Mesodermal cell (in vitro differentiated cells): Measurements from ENCODE around the gene ERGIC2. TPM values are rescaled to one million over a fixed set of nuclear protein-coding genes. Genes with fewer than 3 reads are reported as not detected.
A peak's percentile ranks its signal among the peaks of the same experiment; 100 is the strongest.

ENCODE experiments used
- H3K27ac ChIP-seq: 2 replicates; pipeline ENCODE4 v1.7.0; 2013; ENCODE audit warnings: mild to moderate bottlenecking, low read depth, low read length, moderate library complexity; ENCODE audit not compliant: severe bottlenecking
- H3K36me3 ChIP-seq: 2 replicates; pipeline ENCODE4 v1.7.1; 2013; ENCODE audit warnings: mild to moderate bottlenecking, low read length, moderate library complexity; ENCODE audit not compliant: control insufficient read depth, insufficient read depth
- H3K4me1 ChIP-seq: one replicate; pipeline ENCODE4 v1.7.1; 2013; ENCODE audit warnings: mild to moderate bottlenecking, low read length; ENCODE audit not compliant: insufficient read depth, control insufficient read depth, poor library complexity, severe bottlenecking
- H3K4me3 ChIP-seq: 2 replicates; pipeline ENCODE4 v1.7.0; 2013; ENCODE audit warnings: low read length, control low read depth, mild to moderate bottlenecking; ENCODE audit not compliant: insufficient read depth, poor library complexity, severe bottlenecking; ENCODE audit errors: extremely low read depth
- H3K9me3 ChIP-seq: 2 replicates; pipeline ENCODE4 v1.7.1; 2013; ENCODE audit warnings: mild to moderate bottlenecking, low read length, moderate library complexity; ENCODE audit not compliant: control insufficient read depth
- WGBS, 2 experiments: methylation state at CpG; one replicate each; pipeline ENCODE4 v1.1.5; 2013; ENCODE audit warnings: missing lambda C conversion rate in 2 of 2; ENCODE audit not compliant: insufficient coverage in 2 of 2; 5-methylcytosine and 5-hydroxymethylcytosine counted together
- polyA plus RNA-seq, 2 experiments: library from polyadenylated mRNA; stranded (reverse); fragments of 50-300 nt; gene quantifications; one replicate each; pipeline ENCODE4 v1.2.3, GENCODE V29; 2013

The ERGIC2 gene
- polyA plus RNA-seq (2013, experiment 1 of 2), result 71.8 TPM
- polyA plus RNA-seq (2013, experiment 2 of 2), result 77.6 TPM

- WGBS, 2 experiments, result 1% methylated on average over 48 to 51 of the region's 55 CpGs
- H3K4me1 ChIP-seq, result peaks cover 3% of the 10 kb centered on the region
- H3K27ac ChIP-seq, result peak within 1 kb of the TSS; percentile 96
- peaks cover 13% of the 10 kb centered on the region for H3K36me3 ChIP-seq
- H3K4me3 ChIP-seq, result peak within 1 kb of the TSS; percentile 97
- H3K9me3 ChIP-seq, result no peaks in the 10 kb centered on the region
These were observed at the start of gene ERGIC2 for GRCh38 chr12:29380536-29381523. Gene ERGIC2, minus strand, starts transcription at chr12:29381172. Its CDS starts 9,539 bp downstream, at chr12:29371633.

GRCh38 chr12:29430716-29431044 lies 49.7 kb upstream of the ERGIC2 start:
- no peak overlapping the region for H3K4me3 ChIP-seq
- no peaks in the 10 kb centered on the region for H3K36me3 ChIP-seq
- H3K4me1 ChIP-seq, result no peaks in the 10 kb centered on the region
- no CpG with 5 or more reads among the region's 2 CpGs for WGBS, 2 experiments
- no peaks in the 10 kb centered on the region for H3K9me3 ChIP-seq
- no peak overlapping the region for H3K27ac ChIP-seq

- no peak overlapping the region for H3K27ac ChIP-seq
- H3K4me1 ChIP-seq, result no peaks in the 10 kb centered on the region
- H3K9me3 ChIP-seq, result no peaks in the 10 kb centered on the region
- no peaks in the 10 kb centered on the region for H3K36me3 ChIP-seq
- 86 to 90% methylated on average over 2 of the region's 3 CpGs for WGBS, 2 experiments
- H3K4me3 ChIP-seq, result no peak overlapping the region
These were observed 49.2 kb upstream of the ERGIC2 start for GRCh38 chr12:29429999-29430715.

GRCh38 chr12:29428633-29429032 lies 47.7 kb upstream of the ERGIC2 start:
- no peaks in the 10 kb centered on the region for H3K9me3 ChIP-seq
- no peak overlapping the region for H3K27ac ChIP-seq
- no peak overlapping the region for H3K4me3 ChIP-seq
- no peaks in the 10 kb centered on the region for H3K4me1 ChIP-seq
- no peaks in the 10 kb centered on the region for H3K36me3 ChIP-seq

GRCh38 chr12:29427964-29428363 lies 47.0 kb upstream of the ERGIC2 start:
- no peaks in the 10 kb centered on the region for H3K4me1 ChIP-seq
- H3K27ac ChIP-seq, result no peak overlapping the region
- H3K9me3 ChIP-seq, result no peaks in the 10 kb centered on the region
- no peaks in the 10 kb centered on the region for H3K36me3 ChIP-seq
- no peak overlapping the region for H3K4me3 ChIP-seq
- WGBS, 2 experiments, result 95 to 96% methylated on average over 3 to 4 of the region's 4 CpGs

- H3K9me3 ChIP-seq, result no peaks in the 10 kb centered on the region
- 90% methylated on average over 1 of the region's 2 CpGs for WGBS, 2 experiments
- H3K36me3 ChIP-seq, result no peaks in the 10 kb centered on the region
- no peak overlapping the region for H3K27ac ChIP-seq
- no peak overlapping the region for H3K4me3 ChIP-seq
- H3K4me1 ChIP-seq, result no peaks in the 10 kb centered on the region
These were observed 45.5 kb upstream of the ERGIC2 start for GRCh38 chr12:29426498-29426897.

- 100% methylated on average over 1 of the region's 2 CpGs; no CpG with 5 or more reads in 1 of the 2 experiments for WGBS, 2 experiments
These were observed 44.8 kb upstream of the ERGIC2 start for GRCh38 chr12:29425722-29426121.

GRCh38 chr12:29416748-29417147 lies 35.8 kb upstream of the ERGIC2 start:
- H3K9me3 ChIP-seq, result no peaks in the 10 kb centered on the region
- no peaks in the 10 kb centered on the region for H3K36me3 ChIP-seq
- H3K4me1 ChIP-seq, result no peaks in the 10 kb centered on the region
- no peak overlapping the region for H3K27ac ChIP-seq
- H3K4me3 ChIP-seq, result no peak overlapping the region

More at GRCh38 chr12:29425722-29426121, 44.8 kb upstream of the ERGIC2 start:
- Histone ChIP-seq H3K27ac (no peak overlapping the region), H3K4me1 (no peaks in the 10 kb centered on the region), H3K4me3 (no peak overlapping the region), H3K36me3 (no peaks in the 10 kb centered on the region), H3K9me3 (no peaks in the 10 kb centered on the region)

GRCh38 chr12:29415111-29415510 lies 34.1 kb upstream of the ERGIC2 start:
- H3K36me3 ChIP-seq, result no peaks in the 10 kb centered on the region
- WGBS, 2 experiments, result 62 to 76% methylated on average over 4 of the region's 4 CpGs
- no peaks in the 10 kb centered on the region for H3K9me3 ChIP-seq
- no peak overlapping the region for H3K27ac ChIP-seq
- H3K4me3 ChIP-seq, result no peak overlapping the region
- H3K4me1 ChIP-seq, result no peaks in the 10 kb centered on the region

GRCh38 chr12:29414368-29414767 lies 33.4 kb upstream of the ERGIC2 start:
- H3K36me3 ChIP-seq, result no peaks in the 10 kb centered on the region
- no peaks in the 10 kb centered on the region for H3K4me1 ChIP-seq
- H3K9me3 ChIP-seq, result no peaks in the 10 kb centered on the region
- H3K4me3 ChIP-seq, result no peak overlapping the region
- H3K27ac ChIP-seq, result no peak overlapping the region

GRCh38 chr12:29405561-29405960 lies 24.6 kb upstream of the ERGIC2 start:
- H3K4me3 ChIP-seq, result no peak overlapping the region
- H3K4me1 ChIP-seq, result no peaks in the 10 kb centered on the region
- H3K36me3 ChIP-seq, result no peaks in the 10 kb centered on the region
- H3K27ac ChIP-seq, result no peak overlapping the region
- no CpG with 5 or more reads among the region's 4 CpGs for WGBS, 2 experiments
- no peaks in the 10 kb centered on the region for H3K9me3 ChIP-seq
